Stimulated activated naive CD4-positive, alpha-beta T cell treated with Interleukin-2 at 50 U/mL for 16 hours (primary cell): ENCODE data around the gene TMEM156.
"Not testable (repeated sequence)": the region's sequence is repeated elsewhere in the genome, so short reads cannot be mapped to it uniquely, and the experiment has no call there.

Experiments used
- DNase-seq: peaks from one replicate; lab custom pipeline; 2025; lab: John Stamatoyannopoulos, UW

Gene TMEM156

DNA sequence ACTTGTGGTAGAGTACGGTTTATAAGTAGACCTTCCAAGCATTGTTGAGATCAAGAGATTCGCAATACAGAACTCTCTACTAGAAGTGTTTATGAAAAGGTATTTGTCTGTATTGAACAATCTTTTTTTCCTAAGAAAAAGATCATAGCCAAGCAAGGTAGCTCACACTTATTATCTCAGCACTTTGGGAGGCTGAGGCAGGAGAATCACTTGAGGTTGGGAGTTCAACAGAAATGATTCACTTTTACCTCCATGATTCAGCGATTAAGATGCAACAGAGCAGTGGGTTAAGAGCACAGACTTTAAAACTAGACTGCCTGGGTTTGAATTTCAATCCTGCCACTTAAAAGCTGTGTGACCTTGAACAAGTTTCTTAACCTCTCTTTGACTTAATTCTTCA lies 74.3 kb downstream of the TMEM156 start:
- DNase-seq = no peak

DNA sequence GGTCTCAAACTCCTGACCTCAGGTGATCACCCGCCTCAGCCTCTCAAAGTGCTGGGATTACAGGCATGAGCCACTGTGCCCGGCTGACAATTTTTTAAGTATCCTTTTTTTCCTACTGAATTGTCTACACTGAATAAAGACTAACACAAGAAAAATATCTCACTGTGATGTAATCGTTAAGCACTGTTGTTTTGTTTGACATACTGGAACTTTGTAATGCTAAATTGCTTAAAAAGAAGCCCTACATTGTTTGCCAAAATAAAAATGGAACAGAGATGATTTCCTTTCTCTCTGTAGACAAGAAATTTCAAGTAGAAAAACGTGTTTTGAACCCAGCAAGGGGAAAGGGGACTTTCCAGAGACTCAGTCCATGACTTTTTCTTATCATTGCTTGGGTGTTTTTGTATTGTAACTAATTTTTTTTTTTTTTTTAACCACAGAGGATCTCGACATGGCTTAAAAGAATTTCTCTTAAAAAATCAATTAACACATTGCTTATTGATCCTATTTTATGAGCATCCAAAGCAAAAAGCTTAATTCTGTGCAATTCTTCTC lies 74.9 kb downstream of the TMEM156 start:
- DNase-seq = no peak

DNA sequence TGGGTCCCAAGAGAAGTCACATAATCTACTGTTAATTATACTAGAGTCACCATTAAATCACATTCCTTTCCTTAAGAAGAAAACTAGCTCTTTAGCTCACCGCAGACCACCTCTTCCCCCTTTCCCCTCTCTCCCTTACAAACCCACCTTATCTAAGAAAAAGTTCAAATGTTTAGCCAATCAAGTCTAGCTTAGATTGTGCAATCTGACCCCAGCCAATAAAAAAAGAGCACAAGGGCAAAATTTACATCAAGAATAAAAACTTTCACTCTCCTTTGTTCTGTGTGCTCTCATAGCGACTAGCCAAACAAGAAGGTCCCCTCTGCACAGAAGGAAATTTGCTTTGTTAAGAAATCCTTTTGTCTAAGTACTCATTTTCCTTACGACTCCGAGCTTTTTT lies 76.3 kb downstream of the TMEM156 start:
- DNase-seq = no peak

DNA sequence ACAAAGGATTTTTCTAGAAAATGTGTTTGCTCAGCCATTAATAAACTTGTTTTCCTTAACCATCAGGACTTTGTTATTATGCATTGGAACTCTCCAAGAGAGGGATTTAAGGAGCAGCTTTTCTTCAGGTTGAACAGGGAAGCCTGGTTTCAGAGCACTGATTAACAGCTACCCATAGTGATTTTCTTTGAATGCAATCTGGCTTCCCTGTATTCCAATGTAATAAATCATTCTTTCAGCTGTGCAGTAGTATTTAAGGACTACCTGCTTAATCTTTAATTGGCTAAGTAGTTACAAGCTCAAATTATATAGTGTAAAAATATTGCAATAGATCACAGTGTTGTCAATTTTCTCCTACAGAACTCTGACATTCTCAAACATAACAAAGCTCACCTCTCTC lies 77.5 kb downstream of the TMEM156 start:
- no peak for DNase-seq

DNA sequence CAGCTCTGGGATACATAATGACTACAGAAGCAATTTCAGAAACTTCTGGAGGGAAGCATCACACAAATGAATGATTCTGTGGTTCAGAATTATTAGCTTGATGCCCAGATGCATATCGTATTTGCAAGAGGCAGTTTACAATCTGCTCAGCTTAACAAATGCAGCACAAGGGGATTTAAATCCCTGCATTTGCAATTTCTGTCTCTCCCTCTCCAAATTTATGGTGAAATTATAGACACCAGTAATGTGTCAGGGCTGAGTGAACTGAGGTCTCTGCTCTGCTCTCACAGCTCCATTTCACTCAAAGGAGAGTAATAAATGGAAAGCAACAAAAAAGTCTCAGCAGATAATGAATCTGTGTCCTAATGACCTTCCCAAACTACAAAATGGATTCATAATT lies 80.2 kb downstream of the TMEM156 start:
- DNase-seq = no peak

DNA sequence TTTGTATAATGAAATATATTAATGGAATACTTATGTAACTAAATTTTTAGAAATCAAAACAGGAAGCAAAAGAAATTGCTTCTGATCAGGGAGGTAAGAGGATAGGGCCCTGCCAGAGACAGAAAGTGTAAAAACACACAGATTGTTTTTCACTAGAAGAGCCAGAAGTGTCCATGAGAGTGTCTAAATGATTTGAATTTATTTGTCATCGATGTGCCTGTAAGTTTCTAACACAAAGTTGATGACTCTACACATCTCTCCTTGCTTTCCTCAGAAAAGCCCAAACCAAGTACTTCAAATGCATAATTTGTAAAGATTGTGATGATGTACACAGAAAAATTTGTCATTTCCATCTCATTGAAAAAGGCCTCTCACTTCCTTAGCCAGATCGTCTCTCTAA lies 80.6 kb downstream of the TMEM156 start:
- no peak for DNase-seq

DNA sequence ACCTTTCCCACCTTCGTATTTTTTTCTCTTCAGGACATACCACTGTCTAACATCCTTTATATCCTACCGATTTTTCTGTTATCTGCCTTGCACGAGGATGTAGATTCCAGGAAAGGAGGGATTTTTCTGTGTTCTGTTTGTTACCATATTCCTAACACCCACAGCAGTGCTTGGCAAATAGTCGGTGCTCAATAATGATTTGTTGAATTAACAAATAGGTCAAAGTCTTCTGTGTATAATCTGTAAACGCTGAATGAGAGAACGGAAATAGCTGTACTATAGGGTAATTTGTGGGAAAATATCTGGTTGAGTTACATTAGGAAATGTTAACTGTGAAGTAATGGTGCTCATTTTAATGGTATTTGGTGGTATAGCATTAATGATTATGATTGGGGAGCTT lies 81.5 kb downstream of the TMEM156 start:
- no peak for DNase-seq

DNA sequence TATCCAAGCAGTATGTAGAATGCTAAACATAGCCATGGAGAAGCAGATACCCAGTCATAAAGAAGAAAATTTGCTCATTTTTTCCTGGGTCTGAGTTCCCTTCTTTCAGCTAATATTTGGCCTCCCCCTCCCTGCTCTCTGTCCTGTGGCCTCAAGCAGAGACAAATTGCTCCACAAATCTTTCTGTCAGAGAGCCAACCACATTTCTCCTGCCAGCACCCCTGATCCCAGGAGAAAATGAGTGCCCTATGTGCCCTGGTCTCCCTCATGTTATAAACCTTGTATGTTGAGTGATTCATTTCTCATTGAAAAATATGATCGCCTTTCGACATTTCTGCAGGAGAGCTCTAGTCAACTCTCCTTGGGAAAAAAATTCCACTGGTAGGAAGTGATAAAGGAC lies 82.0 kb downstream of the TMEM156 start:
- no peak for DNase-seq

DNA sequence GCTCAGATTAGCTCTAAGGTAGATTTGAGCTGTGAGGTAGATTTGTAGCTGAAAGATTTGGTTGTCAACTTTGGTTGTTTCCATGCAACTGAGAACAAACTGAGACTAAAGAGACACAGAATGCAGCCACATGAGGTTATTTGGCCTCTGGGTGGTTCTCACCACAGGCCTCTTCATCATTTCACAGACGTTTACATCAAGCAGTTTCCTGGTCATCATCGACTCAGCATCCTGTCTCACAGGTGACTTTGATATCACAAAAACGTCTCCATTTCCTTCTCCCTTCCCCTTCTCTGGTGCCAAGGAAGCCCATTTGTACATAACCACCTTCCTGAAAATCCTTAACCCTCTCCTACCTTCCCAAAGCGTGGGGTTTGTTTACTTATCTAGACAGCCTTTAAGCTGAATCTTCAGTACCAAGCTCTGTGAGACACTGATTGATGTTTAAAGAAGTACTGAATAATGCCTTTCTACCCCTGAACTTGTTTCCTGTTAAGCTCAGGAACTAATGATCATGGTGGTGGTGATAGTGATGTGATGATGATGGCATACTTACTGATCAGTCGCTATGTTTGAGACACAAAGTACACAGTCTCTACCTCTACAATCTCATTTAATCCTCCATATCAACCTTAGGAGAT lies 82.7 kb downstream of the TMEM156 start:
- DNase-seq = no peak

DNA sequence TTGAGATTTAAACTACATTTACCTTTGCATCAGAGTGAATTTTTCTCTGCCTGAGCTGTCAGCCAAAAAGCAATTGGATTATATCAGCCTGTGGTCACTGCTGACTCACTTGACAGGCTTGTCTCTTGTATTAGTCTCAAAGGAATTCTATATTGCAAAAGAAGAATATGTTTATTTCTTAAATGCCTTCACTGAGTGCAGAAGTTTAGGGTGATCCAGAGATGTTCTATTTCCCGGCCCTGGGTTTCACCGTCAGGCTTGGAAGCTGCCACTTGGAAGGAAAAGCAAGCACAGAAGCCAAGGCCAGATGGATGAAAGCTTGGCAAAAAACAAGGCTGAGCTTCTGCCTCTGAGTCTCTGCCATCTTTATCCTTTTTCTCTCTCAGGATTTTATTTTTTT lies 83.7 kb downstream of the TMEM156 start:
- DNase-seq = no peak

DNA sequence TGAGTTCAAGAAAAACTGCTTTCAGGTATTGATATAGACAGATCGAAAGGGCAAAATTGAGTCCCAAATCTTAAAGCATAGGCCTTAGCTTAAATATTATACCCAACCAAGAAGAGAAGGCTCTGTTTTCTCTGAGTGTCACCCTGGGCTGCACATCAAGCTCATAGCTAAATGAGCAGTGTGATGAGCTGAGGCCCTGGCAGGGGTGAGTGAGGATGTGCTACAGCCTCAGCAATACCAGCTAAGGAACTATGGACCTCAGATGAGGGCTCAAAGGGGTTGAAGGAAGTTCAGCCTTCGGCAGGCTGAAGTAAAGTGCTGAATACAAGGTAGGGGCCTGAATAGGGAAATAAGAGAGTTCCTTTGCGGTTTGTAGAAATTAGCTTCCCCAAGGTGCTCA lies 85.3 kb downstream of the TMEM156 start:
- no peak for DNase-seq

DNA sequence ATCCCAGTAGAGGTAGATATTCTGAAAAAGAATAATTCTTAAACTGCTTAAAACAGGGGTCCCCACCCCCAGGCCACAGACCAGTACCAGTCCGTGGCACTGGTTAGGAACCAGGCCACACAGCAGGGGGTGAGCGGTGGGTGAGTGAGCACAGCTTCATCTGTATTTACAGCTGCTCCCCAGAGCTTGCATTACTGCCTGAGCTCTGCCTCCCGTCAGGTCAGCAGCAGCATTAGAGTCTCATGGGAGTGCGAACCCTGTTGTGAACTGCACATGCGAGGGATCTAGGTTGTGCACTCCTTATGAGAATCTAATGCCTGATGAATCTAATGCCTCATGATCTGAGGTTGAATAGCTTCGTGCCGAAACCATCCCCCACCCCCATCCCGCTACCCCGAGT lies 87.8 kb downstream of the TMEM156 start:
- no peak for DNase-seq

DNA sequence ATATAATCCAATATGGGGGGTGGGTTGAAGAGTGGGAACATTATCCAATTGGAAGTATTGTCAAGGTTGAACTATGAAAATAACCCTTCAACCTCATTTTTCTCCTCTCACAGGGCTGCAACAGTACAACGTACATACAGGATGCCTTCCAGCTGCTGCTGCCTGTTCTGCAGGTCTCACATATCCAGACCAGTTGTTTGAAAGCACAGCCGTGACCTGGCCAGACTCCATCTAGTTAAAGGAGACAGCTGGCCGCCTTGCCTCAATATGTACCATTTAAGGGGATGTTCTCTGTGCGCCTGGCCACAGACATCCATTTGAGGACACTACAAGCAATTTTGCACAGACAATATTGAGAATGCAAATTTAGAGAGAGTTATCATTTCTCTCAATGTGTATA lies 88.9 kb downstream of the TMEM156 start:
- no peak for DNase-seq

DNA sequence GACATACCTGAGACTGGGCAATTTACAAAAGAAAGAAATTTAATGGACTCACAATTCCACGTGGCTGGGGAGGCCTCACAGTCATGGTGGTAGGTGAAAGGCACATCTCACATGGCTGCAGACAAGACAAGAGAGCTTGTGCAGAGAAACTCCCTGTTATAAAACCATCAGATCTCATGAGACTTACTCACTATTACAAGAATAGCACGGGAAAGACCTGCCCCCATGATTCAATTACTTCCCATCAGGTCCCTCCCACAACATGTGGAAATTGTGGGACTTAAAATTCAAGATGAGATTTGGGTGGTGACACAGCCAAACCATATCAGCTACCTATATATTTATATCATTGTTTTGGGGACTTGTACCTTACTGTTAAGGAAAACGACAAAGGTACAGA lies 90.3 kb downstream of the TMEM156 start:
- not testable (repeated sequence) for DNase-seq

DNA sequence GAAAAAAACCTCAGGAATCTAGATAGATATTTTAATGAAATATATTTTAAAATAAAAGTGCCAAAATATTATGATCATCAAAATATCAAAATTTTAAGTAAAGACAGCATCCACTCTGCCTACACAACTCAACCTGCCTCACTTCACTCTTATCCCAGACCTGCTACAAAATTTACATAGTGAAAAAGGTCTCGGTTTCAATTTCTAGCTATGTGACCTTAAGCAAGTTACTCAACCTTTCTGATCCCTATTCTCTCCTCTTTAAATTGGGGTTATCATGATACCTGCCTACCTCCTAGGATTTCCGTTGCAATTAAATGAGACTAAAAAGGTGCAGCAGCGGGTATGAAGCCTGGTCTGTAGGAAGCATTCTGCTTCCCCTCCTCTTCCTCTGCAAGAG lies 91.7 kb downstream of the TMEM156 start:
- DNase-seq = no peak

DNA sequence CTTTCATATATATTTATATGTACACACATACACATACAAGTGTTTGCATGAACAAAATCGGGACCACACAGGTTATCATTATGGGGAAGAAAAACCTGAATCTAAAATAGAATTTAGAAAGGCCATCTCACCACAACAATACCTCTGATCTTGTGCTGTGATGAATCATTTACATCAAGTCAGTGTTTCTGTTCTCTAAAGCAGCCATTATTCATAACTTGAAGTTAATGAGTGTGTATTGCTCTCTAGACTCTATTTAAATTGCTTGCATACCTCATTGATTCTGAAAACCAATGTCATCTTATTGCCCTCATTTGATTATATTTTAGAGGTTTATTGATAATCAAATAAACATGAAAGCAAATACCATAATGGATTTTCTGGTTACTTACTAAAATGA lies 93.0 kb downstream of the TMEM156 start:
- no peak for DNase-seq

DNA sequence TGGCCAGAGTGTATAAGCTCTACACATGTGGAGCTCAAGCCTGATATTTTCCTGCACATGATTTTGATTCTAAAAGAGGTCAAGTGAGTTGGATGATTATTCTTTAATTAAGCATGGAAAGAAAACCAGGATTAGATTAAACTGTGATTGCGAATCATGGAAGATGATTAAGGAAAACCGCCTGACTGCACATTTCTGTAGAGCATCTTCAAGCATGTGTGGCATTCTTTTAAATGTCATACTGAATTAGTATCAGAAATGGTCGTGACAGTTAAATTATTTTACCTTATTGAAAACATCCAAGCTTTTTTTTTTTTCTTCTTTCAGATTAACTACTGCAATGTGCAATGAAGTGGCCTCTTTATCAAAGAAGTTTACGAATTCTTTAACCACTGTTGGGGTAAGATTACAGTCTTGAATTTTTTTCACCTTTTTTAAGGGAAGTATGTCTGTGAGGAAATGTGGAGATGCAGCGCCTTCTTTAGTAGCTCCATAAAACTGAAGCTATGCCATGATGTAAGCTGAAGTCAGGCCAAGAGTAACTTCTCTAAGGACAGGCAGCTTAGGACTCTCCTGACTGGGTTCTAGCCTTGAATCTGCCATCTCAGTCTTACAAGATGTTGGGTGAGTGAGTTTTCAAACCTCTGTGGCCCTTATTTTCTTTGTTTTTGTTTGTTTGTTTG lies 96.7 kb downstream of the TMEM156 start:
- DNase-seq = no peak

DNA sequence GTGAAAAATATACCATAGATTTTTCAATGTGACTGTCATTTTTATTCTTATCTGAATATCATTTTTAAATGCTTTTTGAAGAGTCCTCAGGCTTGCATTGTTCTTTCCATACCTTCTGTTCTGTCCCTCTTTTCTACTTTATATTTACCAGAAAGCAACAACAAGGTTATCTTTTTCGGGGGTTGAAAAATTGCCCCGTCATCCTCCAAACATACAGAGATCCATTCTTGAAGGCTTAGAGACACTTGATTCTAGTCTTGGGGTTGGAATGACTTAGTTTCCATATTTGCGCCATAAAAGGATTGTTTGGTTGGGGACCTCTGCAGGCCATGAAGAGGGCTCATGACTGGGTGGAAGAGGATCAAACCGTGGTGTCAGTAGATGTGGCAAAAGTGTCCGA lies 101.1 kb downstream of the TMEM156 start:
- no peak for DNase-seq

DNA sequence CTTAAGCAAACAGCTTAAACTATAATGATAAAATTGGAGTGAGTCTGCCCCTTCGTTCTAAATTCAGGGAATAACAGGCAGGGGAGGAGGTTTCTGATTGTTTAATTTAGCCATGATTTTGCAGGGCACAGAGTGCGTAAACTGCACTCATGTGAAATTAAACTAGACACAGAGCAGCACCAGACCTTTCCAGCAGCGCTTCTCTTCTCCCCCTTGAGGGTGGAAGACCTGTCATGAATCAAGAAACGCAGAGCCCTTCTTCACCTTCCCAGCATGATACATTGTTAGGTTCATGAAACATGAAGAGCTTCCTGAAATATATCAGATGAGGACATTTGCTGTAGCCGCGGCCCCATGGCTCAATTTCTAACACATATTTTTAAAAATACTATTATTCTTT lies 101.5 kb downstream of the TMEM156 start:
- DNase-seq = no peak

DNA sequence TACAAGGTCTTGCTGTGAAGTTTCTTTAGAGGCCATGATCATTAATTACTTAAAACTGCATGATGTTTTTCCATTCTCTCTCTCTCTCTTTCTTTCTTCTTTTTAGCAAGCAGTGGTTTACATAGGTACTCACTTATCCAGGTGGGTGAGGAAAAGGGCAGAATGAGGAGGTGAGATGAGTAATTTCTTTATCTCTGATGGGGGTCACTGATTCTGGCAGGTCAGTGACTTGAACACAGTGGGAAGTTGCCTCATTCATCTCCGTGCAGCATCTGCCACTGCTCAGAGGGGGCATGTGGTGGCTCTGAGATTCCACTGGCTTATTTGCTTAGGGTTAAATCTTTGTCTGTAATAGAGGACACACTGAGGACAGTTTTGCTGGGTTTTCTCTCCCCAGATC lies 102.0 kb downstream of the TMEM156 start:
- no peak for DNase-seq

DNA sequence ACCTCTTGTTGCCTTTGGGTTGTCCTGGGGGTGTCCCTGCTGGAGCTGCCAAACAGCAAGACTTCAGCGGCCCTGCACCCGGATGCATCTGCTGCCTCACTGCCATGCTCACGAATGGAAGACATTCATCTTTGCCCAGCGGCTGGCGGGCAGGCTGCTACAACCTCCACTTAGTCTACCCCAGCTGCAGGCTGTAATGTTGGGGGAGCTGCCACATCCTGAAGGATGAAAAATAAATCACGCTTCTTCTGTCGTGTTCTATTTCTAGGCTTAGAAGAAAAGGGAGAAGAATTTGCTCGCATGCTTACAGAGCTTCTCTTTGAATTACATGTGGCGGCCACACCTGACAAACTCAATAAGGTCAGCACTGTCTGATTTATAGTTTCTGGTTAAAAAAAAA lies 103.2 kb downstream of the TMEM156 start:
- DNase-seq = no peak

DNA sequence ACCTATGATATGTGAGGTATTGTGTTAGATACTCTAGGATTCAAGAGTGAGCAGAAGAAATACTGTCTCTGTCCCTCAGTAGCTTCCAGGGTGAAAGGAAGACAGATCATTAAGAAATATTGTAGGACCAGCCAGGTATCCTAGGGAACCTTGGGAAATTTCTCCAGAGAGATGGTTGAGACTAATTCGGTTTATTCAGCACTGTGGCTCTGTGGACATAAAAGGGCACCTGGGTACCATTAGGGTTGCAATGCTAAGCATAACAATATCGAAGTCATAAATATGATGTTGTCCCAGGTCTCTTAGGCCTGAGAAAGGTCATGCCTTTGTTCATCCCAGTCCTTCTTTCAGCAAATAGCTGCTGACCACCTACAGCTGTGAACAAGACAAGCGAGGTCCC lies 103.6 kb downstream of the TMEM156 start:
- no peak for DNase-seq

DNA sequence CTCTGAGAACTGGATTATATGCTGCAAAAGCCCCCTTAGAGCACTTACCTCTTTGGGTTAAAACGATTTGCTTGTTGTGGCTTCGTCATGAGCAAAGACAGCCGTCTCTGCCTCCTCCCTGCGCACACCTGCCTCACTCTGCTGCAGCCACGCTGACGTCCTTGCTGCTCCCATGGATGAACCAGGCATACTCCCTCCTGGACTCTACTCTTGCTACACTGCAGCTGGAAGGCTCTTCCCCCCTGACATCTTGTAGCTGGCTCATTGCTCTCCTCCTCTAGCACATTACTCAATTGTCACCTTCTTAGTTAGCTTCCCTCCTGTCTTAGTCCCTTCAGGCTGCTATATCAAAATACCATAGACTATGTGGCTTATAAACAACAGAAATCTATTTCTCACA lies 105.3 kb downstream of the TMEM156 start:
- DNase-seq = no peak
